ENCODE measurements around the gene P2RY8.

P2RY8 gene

DNA sequence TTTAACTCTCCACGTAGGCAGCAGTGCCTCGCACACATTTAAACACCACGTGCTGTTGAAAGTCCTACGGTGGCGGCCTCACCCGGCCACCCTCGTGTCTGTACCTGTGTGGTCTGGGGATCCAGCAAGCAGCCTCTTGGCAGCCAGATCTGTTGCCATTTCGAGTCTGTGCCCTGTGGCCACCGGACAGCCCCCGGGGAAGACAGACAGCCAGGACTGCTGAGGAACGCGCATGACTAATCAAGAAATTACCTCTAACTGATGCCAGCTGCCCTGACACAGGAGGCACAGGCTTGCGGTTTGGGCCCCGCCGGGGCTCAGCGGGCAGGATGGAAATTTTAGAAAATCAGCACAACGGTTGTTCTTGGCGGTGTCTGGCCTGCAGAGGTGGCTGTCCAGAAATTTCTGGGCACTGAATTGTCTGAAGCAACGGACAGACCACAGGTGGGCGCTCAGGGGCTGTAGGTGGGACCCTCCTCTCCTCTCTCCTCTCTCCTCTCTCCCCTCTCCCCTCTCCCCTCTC, 68.7 kb downstream of the P2RY8 start (continued):
- no peak for TF ChIP-seq ZNF433 (tag by site-specific recombination; IDR thresholded peaks at IDR 0.05; ENCODE audit: low read depth)
- TF ChIP-seq ZNF791 (tag by site-specific recombination; IDR thresholded peaks at IDR 0.05) = no peak
- TF ChIP-seq YY2 (tag by site-specific recombination; IDR thresholded peaks at IDR 0.05) = no peak
- TF ChIP-seq PRDM4 (tag by site-specific recombination; IDR thresholded peaks at IDR 0.05) = no peak

- H3K36me3 ChIP-seq (ENCODE audit: control insufficient read depth in 2 of 2, insufficient read depth in 1 of 2, low read length in 2 of 2) = no peaks in the 10 kb centered on the region
- ChIA-PET CTCF (no interaction called here), POLR2A (no interaction called here)
- H3K27ac ChIP-seq (ENCODE audit: extremely low read depth, low read depth, low read length) = no peak overlapping the region
- TF ChIP-seq TCF7L2 (IDR thresholded peaks at IDR 0.05; ENCODE audit: borderline replicate concordance, low read depth, low read length) (no peak), ZNF248 (tag by site-specific recombination; IDR thresholded peaks at IDR 0.05) (no peak), IKZF3 (tag by site-specific recombination; IDR thresholded peaks at IDR 0.05) (no peak), HOXA7 (CRISPR knock-in tag; IDR thresholded peaks at IDR 0.05; ENCODE audit: borderline replicate concordance) (no peak), ZBTB20 (tag by site-specific recombination; IDR thresholded peaks at IDR 0.05) (no peak), ZNF274 (IDR thresholded peaks at IDR 0.05; ENCODE audit: low read length) (no peak), ZNF274 (tag by site-specific recombination; IDR thresholded peaks at IDR 0.05; ENCODE audit: borderline replicate concordance) (no peak), TRIM28 (IDR thresholded peaks at IDR 0.05; ENCODE audit: borderline replicate concordance, low read length) (no peak), ZNF175 (tag by site-specific recombination; IDR thresholded peaks at IDR 0.05) (no peak), ZNF76 (tag by site-specific recombination; IDR thresholded peaks at IDR 0.05; ENCODE audit: borderline replicate concordance, low read depth) (no peak), ZNF544 (tag by site-specific recombination; IDR thresholded peaks at IDR 0.05) (no peak), ZXDB (tag by site-specific recombination; IDR thresholded peaks at IDR 0.05) (no peak)
- TF ChIP-seq, protein P1, sequence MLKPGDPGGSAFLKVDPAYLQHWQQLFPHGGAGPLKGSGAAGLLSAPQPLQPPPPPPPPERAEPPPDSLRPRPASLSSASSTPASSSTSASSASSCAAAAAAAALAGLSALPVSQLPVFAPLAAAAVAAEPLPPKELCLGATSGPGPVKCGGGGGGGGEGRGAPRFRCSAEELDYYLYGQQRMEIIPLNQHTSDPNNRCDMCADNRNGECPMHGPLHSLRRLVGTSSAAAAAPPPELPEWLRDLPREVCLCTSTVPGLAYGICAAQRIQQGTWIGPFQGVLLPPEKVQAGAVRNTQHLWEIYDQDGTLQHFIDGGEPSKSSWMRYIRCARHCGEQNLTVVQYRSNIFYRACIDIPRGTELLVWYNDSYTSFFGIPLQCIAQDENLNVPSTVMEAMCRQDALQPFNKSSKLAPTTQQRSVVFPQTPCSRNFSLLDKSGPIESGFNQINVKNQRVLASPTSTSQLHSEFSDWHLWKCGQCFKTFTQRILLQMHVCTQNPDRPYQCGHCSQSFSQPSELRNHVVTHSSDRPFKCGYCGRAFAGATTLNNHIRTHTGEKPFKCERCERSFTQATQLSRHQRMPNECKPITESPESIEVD (tag by site-specific recombination; IDR thresholded peaks at IDR 0.05) = no peak
- TF ChIP-seq, protein P2, sequence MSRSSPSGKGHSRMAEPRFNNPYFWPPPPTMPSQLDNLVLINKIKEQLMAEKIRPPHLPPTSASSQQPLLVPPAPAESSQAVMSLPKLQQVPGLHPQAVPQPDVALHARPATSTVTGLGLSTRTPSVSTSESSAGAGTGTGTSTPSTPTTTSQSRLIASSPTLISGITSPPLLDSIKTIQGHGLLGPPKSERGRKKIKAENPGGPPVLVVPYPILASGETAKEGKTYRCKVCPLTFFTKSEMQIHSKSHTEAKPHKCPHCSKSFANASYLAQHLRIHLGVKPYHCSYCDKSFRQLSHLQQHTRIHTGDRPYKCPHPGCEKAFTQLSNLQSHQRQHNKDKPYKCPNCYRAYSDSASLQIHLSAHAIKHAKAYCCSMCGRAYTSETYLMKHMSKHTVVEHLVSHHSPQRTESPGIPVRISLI (tag by site-specific recombination; IDR thresholded peaks at IDR 0.05) = no peak
- H3K9me3 ChIP-seq (ENCODE audit: control insufficient read depth, insufficient read depth, low read depth, low read length) = no peaks in the 10 kb centered on the region
- no peak overlapping the region for H3K4me3 ChIP-seq (ENCODE audit: low read depth, low read length)
- no peaks in the 10 kb centered on the region for H3K4me1 ChIP-seq (ENCODE audit: control insufficient read depth, insufficient read depth, low read length)
Observed at GRCh38 chrX:1466971-1467561, 69.9 kb downstream of the P2RY8 start.

- H3K4me1 ChIP-seq (ENCODE audit: control insufficient read depth, insufficient read depth, low read length) = no peaks in the 10 kb centered on the region
- ChIA-PET CTCF (no interaction called here), POLR2A (no interaction called here)
- no peaks in the 10 kb centered on the region for H3K9me3 ChIP-seq (ENCODE audit: control insufficient read depth, insufficient read depth, low read depth, low read length)
- H3K4me3 ChIP-seq (ENCODE audit: low read depth, low read length) = no peak overlapping the region
- no peak overlapping the region for H3K27ac ChIP-seq (ENCODE audit: extremely low read depth, low read depth, low read length)
- H3K36me3 ChIP-seq (ENCODE audit: control insufficient read depth in 2 of 2, insufficient read depth in 1 of 2, low read length in 2 of 2) = no peaks in the 10 kb centered on the region
- TF ChIP-seq ZNF223 (tag by site-specific recombination; IDR thresholded peaks at IDR 0.05) (no peak), ZBTB7A (tag by site-specific recombination; IDR thresholded peaks at IDR 0.05; ENCODE audit: low read depth) (no peak), ZNF701 (tag by site-specific recombination; IDR thresholded peaks at IDR 0.05) (no peak), ZNF114 (tag by site-specific recombination; IDR thresholded peaks at IDR 0.05) (no peak), ZNF280C (tag by site-specific recombination; IDR thresholded peaks at IDR 0.05) (no peak), OSR2 (tag by site-specific recombination; IDR thresholded peaks at IDR 0.05) (no peak), ZNF677 (tag by site-specific recombination; IDR thresholded peaks at IDR 0.05) (no peak), ZNF555 (tag by site-specific recombination; conservative IDR thresholded peaks at IDR 0.05) (no peak)
Observed at GRCh38 chrX:1466232-1466661, 70.7 kb downstream of the P2RY8 start.

Data from HEK293 (cell line).